ENCODE results near the gene XPOT. TPM values are rescaled to one million over a fixed set of nuclear protein-coding genes. Genes with fewer than 3 reads are reported as not detected.

The XPOT gene
- total and polyA plus RNA-seq, 2 of the 4 experiments (the other 2 are of a cell fraction): 40.9 to 80.8 TPM

- intact Hi-C loops (cut with micrococcal nuclease): no loop called here
- dilution Hi-C loops (cut with HindIII; ENCODE audit: low sequenced_read_pairs, unreplicated experiment): no loop called here
- ChIA-PET POLR2A (ENCODE audit: unreplicated experiment) (interaction anchor here (0.7 kb wide), 1 partner anchor 1423 kb away, joined by 7 read pairs; no protein-coding TSS in a partner anchor), CTCF (interaction anchor here (0.6 kb wide), 1 partner anchor 248 kb away, joined by 4 read pairs; no protein-coding TSS in a partner anchor)
- Histone ChIP-seq H4K8ac (ENCODE audit: low read depth in 2 of 2, low read length in 2 of 2) (no peak overlapping the region), H3K79me1 (ENCODE audit: low read depth in 1 of 2, low read length in 2 of 2) (peaks cover 14 to 40% of the 10 kb centered on the region in 2 experiments), H3K4me3 (ENCODE audit: insufficient read depth, low read depth, low read length) (no peak overlapping the region), H4K5ac (ENCODE audit: low read depth, low read length) (no peak overlapping the region), H2AK5ac (ENCODE audit: low read depth, low read length) (no peak overlapping the region), H3K4me2 (ENCODE audit: low read depth, low read length) (no peak overlapping the region), H3K27me3 (ENCODE audit: control insufficient read depth, insufficient read depth, low read length) (no peaks in the 10 kb centered on the region), H4K20me1 (ENCODE audit: insufficient read depth, low read length) (no peaks in the 10 kb centered on the region), H3K9ac (ENCODE audit: low read depth, low read length) (no peak overlapping the region), H3K14ac (replicated peaks; ENCODE audit: low read depth, low read length) (no peak overlapping the region), H3K23ac (ENCODE audit: low read depth, low read length) (no peak overlapping the region), H3K18ac (ENCODE audit: low read depth, low read length) (no peak overlapping the region), H2BK5ac (ENCODE audit: low read depth, low read length, poor library complexity, severe bottlenecking) (no peak overlapping the region), H2AFZ (replicated peaks; ENCODE audit: low read length, poor library complexity) (no peak overlapping the region), H2AK9ac (replicated peaks; ENCODE audit: low read depth, low read length, poor library complexity) (no peak overlapping the region), H3K9me3 (ENCODE audit: control insufficient read depth, insufficient read depth, low read length) (no peaks in the 10 kb centered on the region), H2BK15ac (ENCODE audit: low read depth, low read length) (no peak overlapping the region), H3K9me1 (ENCODE audit: insufficient read depth, low read length) (peaks cover 14% of the 10 kb centered on the region), H3K4me1 (ENCODE audit: control insufficient read depth, insufficient read depth, low read length) (no peaks in the 10 kb centered on the region), H2BK120ac (ENCODE audit: low read depth, low read length) (no peak overlapping the region), H4K91ac (ENCODE audit: insufficient read depth, low read depth, low read length) (no peak overlapping the region), H3K4ac (ENCODE audit: low read depth, low read length) (no peak overlapping the region), H3K27ac (ENCODE audit: insufficient read depth, low read length) (no peak overlapping the region), H3K56ac (ENCODE audit: extremely low read depth, insufficient read depth, low read length) (no peak overlapping the region), H3K36me3 (ENCODE audit: control insufficient read depth, insufficient read depth, low read length) (peaks cover 45% of the 10 kb centered on the region), H2BK20ac (ENCODE audit: low read depth, low read length) (no peak overlapping the region)
- TF ChIP-seq MAZ (IDR thresholded peaks at IDR 0.05; ENCODE audit: borderline replicate concordance, low read depth, low read length): no peak
- no peak for TF ChIP-seq USF2 (IDR thresholded peaks at IDR 0.05; ENCODE audit: low read depth, low read length)
- no peak for TF ChIP-seq MXI1 (IDR thresholded peaks at IDR 0.05; ENCODE audit: borderline replicate concordance, low read depth, low read length)
- TF ChIP-seq RAD21 (IDR thresholded peaks at IDR 0.05; ENCODE audit: low read length): no peak
- no peak for TF ChIP-seq CTCF (conservative IDR thresholded peaks at IDR 0.05; ENCODE audit: low read depth, low read length)
- TF ChIP-seq FOS (IDR thresholded peaks at IDR 0.05; ENCODE audit: low read depth, low read length): no peak
- no peak for TF ChIP-seq POLR2A (IDR thresholded peaks at IDR 0.05; ENCODE audit: low read depth, low read length)
- TF ChIP-seq BHLHE40 (IDR thresholded peaks at IDR 0.05; ENCODE audit: low read depth, low read length): no peak
- no peak for TF ChIP-seq MAFK (IDR thresholded peaks at IDR 0.05; ENCODE audit: low read depth, low read length)
- no peak for TF ChIP-seq CEBPB (IDR thresholded peaks at IDR 0.05; ENCODE audit: low read depth, low read length)
- TF ChIP-seq SMC3 (IDR thresholded peaks at IDR 0.05; ENCODE audit: low read depth, low read length): no peak
- TF ChIP-seq RFX5 (IDR thresholded peaks at IDR 0.05; ENCODE audit: low read depth, low read length): no peak
- no peak for TF ChIP-seq RCOR1 (IDR thresholded peaks at IDR 0.05; ENCODE audit: insufficient replicate concordance, low read length)
- no peak for TF ChIP-seq CHD1 (IDR thresholded peaks at IDR 0.05; ENCODE audit: low read depth, low read length)
- no peak for TF ChIP-seq ELK1 (IDR thresholded peaks at IDR 0.05; ENCODE audit: borderline replicate concordance, low read depth, low read length)
- no peak for TF ChIP-seq NFE2L2 (IDR thresholded peaks at IDR 0.05; ENCODE audit: low read depth, low read length)
- no CpG with 5 or more reads among the region's 2 CpGs for WGBS, 2 experiments (ENCODE audit: extremely low coverage in 2 of 2, insufficient read length in 1 of 2)
- no TSS peak for BruUV-seq (replicated peaks)
- no peak for ATAC-seq (ENCODE audit: low read depth)
- in situ Hi-C loops (cut with MboI; ENCODE audit: low sequenced_read_pairs): no loop called here
- DNase-seq: no peak
These were observed 65.4 kb downstream of the XPOT start for GRCh38 chr12:64469455-64470142.
